ENCODE measurements around the gene TOPBP1.

DNA sequence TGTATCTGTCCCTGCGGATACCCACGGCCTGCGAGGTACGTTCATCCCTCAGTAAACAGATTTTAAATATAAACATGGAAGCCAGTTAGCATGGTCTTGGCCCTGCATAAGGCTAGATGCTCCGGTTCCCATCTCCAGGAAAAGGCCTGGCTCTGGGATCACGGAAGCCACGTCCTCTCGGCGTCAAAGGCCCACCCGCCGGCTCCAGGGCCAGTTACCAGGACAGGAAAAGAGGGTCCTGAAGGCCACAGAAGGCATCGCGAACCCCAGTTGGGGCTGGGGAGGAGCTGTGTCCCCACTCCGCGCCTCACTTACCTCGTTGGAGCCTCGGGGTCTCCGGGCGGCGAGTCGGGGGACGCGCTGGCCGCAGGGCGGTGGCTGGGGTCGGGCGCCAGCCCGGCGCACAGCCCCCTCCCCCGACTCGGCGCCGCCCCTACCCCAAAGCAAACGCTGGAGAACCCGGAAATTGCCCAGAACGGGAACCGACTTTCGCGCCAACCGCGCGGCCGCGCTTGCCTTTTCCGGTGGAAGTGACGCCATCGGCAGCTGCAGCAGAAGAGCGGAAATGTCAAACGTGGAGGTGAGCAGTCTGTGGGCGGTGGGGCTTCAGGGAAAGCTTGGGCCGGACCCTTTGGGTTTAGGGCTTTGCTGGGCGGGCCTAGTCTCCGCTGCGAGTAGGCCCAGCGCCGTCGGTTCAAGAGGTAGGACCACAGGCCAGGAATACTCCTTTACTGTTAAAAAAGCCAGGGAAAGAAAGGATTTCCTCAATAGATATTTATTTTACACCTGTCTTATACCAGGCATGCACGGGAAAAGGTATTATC lies at the start of gene TOPBP1:
- TF ChIP-seq, protein P1, sequence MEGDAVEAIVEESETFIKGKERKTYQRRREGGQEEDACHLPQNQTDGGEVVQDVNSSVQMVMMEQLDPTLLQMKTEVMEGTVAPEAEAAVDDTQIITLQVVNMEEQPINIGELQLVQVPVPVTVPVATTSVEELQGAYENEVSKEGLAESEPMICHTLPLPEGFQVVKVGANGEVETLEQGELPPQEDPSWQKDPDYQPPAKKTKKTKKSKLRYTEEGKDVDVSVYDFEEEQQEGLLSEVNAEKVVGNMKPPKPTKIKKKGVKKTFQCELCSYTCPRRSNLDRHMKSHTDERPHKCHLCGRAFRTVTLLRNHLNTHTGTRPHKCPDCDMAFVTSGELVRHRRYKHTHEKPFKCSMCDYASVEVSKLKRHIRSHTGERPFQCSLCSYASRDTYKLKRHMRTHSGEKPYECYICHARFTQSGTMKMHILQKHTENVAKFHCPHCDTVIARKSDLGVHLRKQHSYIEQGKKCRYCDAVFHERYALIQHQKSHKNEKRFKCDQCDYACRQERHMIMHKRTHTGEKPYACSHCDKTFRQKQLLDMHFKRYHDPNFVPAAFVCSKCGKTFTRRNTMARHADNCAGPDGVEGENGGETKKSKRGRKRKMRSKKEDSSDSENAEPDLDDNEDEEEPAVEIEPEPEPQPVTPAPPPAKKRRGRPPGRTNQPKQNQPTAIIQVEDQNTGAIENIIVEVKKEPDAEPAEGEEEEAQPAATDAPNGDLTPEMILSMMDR (IDR thresholded peaks at IDR 0.05; ENCODE audit: insufficient read depth, low read length, poor library complexity, severe bottlenecking) = no peak
- no peak for TF ChIP-seq EZH2phosphoT487 (conservative IDR thresholded peaks at IDR 0.05; ENCODE audit: low read length)

All from SU-DHL-6 (cell line).